H1 (cell line): ENCODE data around the gene KLHL5.

ENCODE experiments used
- HDAC2 ChIP-seq, 2 experiments: fragments of 300-600 bp in 1 of 2; sonication (generic) in 1 of 2; IDR thresholded peaks; 2 replicates each; pipeline ENCODE4 v1.6.1; 2011 to 2012; ENCODE audit warnings: low read depth in 2 of 2, low read length in 2 of 2, mild to moderate bottlenecking in 2 of 2, moderate library complexity in 2 of 2, borderline replicate concordance in 1 of 2, inconsistent platforms in 1 of 2
- POLR2A ChIP-seq, 2 experiments: IDR thresholded peaks; 1 replicate in 1 of 2; 2 replicates in 1 of 2; pipeline ENCODE4 v1.6.1; 2011; ENCODE audit warnings: low read depth in 2 of 2, low read length in 2 of 2, mild to moderate bottlenecking in 2 of 2; ENCODE audit errors: control extremely low read depth in 1 of 2
- SIN3A ChIP-seq, 2 experiments: IDR thresholded peaks in 1 of 2; conservative IDR thresholded peaks in 1 of 2; 2 replicates each; pipeline ENCODE4 v1.6.1; 2011 to 2012; ENCODE audit warnings: low read length in 2 of 2, improper control_type of control experiment in 1 of 2, low read depth in 1 of 2, mild to moderate bottlenecking in 1 of 2
- TEAD4 ChIP-seq: IDR thresholded peaks from 2 replicates; pipeline ENCODE4 v1.6.1; 2012; ENCODE audit warnings: low read depth, low read length, inconsistent platforms, mixed read lengths
- TF ChIP-seq, protein P1 (sequence below), 3 experiments: IDR thresholded peaks; 1 replicate in 2 of 3; 2 replicates in 1 of 3; pipeline versions ENCODE4 v1.5.1 to v1.6.1; 2011; ENCODE audit warnings: low read length in 3 of 3, mild to moderate bottlenecking in 3 of 3, inconsistent platforms in 2 of 3, low read depth in 1 of 3, moderate library complexity in 1 of 3; ENCODE audit not compliant: insufficient read depth in 1 of 3; ENCODE audit errors: control extremely low read depth in 1 of 3

DNA sequence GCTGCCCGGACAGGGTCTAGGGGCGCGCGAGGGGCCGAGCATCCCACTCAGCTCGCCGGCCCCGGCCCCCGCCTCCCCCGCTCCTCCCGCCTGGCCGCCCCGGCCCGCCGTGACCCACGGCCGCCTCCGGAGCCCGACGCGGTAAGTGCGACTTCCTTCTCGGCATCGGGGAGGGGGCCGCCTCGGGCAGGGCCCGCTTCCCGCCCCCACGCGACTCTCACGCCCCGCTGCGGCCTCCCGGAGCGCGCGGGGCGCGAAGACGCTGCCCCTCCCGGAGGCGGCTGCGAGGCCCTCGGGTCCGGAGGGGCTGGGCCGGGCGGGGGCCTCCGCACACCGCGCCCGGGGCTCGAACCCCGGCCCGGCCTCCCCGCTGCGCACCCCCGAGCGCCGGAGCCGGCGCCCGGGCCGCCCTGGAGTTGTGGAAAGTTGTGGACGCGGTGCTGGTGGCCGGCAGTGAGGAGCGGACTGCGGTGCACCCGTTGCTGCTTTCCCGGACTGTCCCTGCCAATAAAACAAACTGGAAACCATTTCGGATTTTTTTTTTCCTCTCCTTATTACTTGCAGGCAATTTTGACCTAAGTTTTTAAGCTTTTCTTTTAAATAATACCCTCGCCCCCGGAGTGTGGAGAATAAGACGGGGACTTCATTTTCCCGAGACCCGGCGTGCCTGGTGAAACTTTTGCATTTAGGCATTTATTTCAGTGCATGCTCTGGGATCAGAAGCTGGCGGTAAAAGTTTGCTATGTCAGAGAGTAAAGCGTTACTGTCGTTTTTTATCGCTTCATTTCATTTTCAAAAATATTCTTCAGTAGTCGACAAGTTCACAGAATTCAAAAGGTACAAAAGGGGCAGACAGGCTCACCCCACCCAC is 16.8 kb upstream of the KLHL5 start:
- TF ChIP-seq, protein P1, sequence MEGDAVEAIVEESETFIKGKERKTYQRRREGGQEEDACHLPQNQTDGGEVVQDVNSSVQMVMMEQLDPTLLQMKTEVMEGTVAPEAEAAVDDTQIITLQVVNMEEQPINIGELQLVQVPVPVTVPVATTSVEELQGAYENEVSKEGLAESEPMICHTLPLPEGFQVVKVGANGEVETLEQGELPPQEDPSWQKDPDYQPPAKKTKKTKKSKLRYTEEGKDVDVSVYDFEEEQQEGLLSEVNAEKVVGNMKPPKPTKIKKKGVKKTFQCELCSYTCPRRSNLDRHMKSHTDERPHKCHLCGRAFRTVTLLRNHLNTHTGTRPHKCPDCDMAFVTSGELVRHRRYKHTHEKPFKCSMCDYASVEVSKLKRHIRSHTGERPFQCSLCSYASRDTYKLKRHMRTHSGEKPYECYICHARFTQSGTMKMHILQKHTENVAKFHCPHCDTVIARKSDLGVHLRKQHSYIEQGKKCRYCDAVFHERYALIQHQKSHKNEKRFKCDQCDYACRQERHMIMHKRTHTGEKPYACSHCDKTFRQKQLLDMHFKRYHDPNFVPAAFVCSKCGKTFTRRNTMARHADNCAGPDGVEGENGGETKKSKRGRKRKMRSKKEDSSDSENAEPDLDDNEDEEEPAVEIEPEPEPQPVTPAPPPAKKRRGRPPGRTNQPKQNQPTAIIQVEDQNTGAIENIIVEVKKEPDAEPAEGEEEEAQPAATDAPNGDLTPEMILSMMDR (IDR thresholded peaks at IDR 0.05; ENCODE audit: control extremely low read depth in 1 of 3, insufficient read depth in 1 of 3, low read depth in 1 of 3, low read length in 3 of 3) = no peak
- TF ChIP-seq SIN3A (conservative IDR thresholded peaks at IDR 0.05 in 1 of 2, IDR thresholded peaks at IDR 0.05 in 1 of 2; ENCODE audit: low read depth in 1 of 2, low read length in 2 of 2) (peak in 1 of 2 experiments; percentile 9; a peak in 1 of 4 replicates), TEAD4 (no peak), POLR2A (IDR thresholded peaks at IDR 0.05; ENCODE audit: control extremely low read depth in 1 of 2, low read depth in 2 of 2, low read length in 2 of 2) (no peak), HDAC2 (IDR thresholded peaks at IDR 0.05; ENCODE audit: borderline replicate concordance in 1 of 2, low read depth in 2 of 2, low read length in 2 of 2) (no peak; a peak in 1 of 4 replicates)
